HepG2 (cell line): Measurements from ENCODE around the gene CD300LF. TPM values are rescaled to one million over a fixed set of nuclear protein-coding genes. Genes with fewer than 3 reads are reported as not detected.

Experiments used
- E2F2 ChIP-seq: sonication (generic); formaldehyde crosslinking; IDR thresholded peaks from 2 replicates; pipeline ENCODE4 v1.4.0; 2020; ENCODE audit warnings: missing genetic modification reagents, borderline replicate concordance
- HES4 ChIP-seq: sonication (generic); formaldehyde crosslinking; IDR thresholded peaks from 2 replicates; pipeline ENCODE4 v1.9.0; 2021; ENCODE audit warnings: mild to moderate bottlenecking, missing genetic modification reagents, borderline replicate concordance
- HOXD1 ChIP-seq: sonication (generic); formaldehyde crosslinking; IDR thresholded peaks from 2 replicates; pipeline ENCODE4 v1.5.0; 2020; ENCODE audit warnings: missing genetic modification reagents
- JUN ChIP-seq: sonication (generic); formaldehyde crosslinking; IDR thresholded peaks from 2 replicates; pipeline ENCODE4 v1.4.0; 2020; ENCODE audit warnings: mild to moderate bottlenecking, missing genetic modification reagents
- KDM3A ChIP-seq: IDR thresholded peaks from 2 replicates; pipeline ENCODE4 v1.6.1; 2018; ENCODE audit warnings: low read depth, missing compliant biosample characterization
- NCOA2 ChIP-seq: sonication (generic); formaldehyde crosslinking; IDR thresholded peaks from 2 replicates; pipeline ENCODE4 v1.8.0; 2022; ENCODE audit warnings: inconsistent platforms
- NPAS2 ChIP-seq: sonication (generic); formaldehyde crosslinking; IDR thresholded peaks from 2 replicates; pipeline ENCODE4 v1.8.0; 2022; ENCODE audit warnings: mild to moderate bottlenecking, missing genetic modification reagents, borderline replicate concordance
- NR2C2 ChIP-seq: sonication (generic); formaldehyde crosslinking; IDR thresholded peaks from 2 replicates; pipeline ENCODE4 v1.4.0; 2020; ENCODE audit warnings: missing genetic modification reagents, mild to moderate bottlenecking, moderate library complexity, borderline replicate concordance
- PCBP2 ChIP-seq: fragments of 200-400 bp; formaldehyde crosslinking; optimal IDR thresholded peaks from 2 replicates; pipeline ENCODE3; 2018; ENCODE audit warnings: low read length, low read depth; ENCODE audit not compliant: poor library complexity, severe bottlenecking
- RFX3 ChIP-seq: IDR thresholded peaks from 2 replicates; pipeline ENCODE4 v1.6.1; 2016; ENCODE audit warnings: missing biosample characterization, missing genetic modification reagents
- RFX5 ChIP-seq: IDR thresholded peaks from 2 replicates; pipeline ENCODE4 v1.6.1; 2011; ENCODE audit warnings: low read depth, low read length, improper control_type of control experiment
- SKI ChIP-seq: fragments of 450-650 bp; IDR thresholded peaks from one replicate; pipeline ENCODE4 v1.6.1; 2018; ENCODE audit warnings: mild to moderate bottlenecking; ENCODE audit not compliant: partially characterized antibody
- SMYD3 ChIP-seq: sonication (generic); formaldehyde crosslinking; IDR thresholded peaks from 2 replicates; pipeline ENCODE4 v1.8.1; 2023; ENCODE audit warnings: mild to moderate bottlenecking, missing genetic modification reagents
- SOX5 ChIP-seq: IDR thresholded peaks from 2 replicates; pipeline ENCODE4 v1.6.1; 2016; ENCODE audit warnings: borderline replicate concordance
- TBP ChIP-seq: sonication (generic); formaldehyde crosslinking; IDR thresholded peaks from 2 replicates; pipeline ENCODE4 v1.5.0; 2020; ENCODE audit warnings: missing genetic modification reagents
- U2AF2 ChIP-seq: fragments of 200-400 bp; formaldehyde crosslinking; IDR thresholded peaks from 2 replicates; pipeline ENCODE4 v1.6.1; 2017; ENCODE audit warnings: low read depth, mild to moderate bottlenecking, low read length
- XRCC5 ChIP-seq: fragments of 200-400 bp; formaldehyde crosslinking; optimal IDR thresholded peaks from 2 replicates; pipeline ENCODE3; 2017; ENCODE audit warnings: mild to moderate bottlenecking, low read length
- ZBTB44 ChIP-seq: sonication (generic); formaldehyde crosslinking; IDR thresholded peaks from 2 replicates; pipeline ENCODE4 v1.4.0; 2020; ENCODE audit warnings: missing genetic modification reagents
- ZNF282 ChIP-seq: fragments of 450-650 bp; IDR thresholded peaks from 2 replicates; pipeline ENCODE4 v1.6.1; 2018; ENCODE audit not compliant: partially characterized antibody
- ZNF558 ChIP-seq: sonication (generic); formaldehyde crosslinking; IDR thresholded peaks from 2 replicates; pipeline ENCODE4 v1.9.0; 2022; ENCODE audit warnings: mild to moderate bottlenecking, missing genetic modification reagents, borderline replicate concordance
- ZNF569 ChIP-seq: sonication (generic); formaldehyde crosslinking; IDR thresholded peaks from 2 replicates; pipeline ENCODE4 v1.5.0; 2020; ENCODE audit warnings: mild to moderate bottlenecking, missing genetic modification reagents, moderate library complexity, borderline replicate concordance
- ZNF570 ChIP-seq: sonication (generic); formaldehyde crosslinking; IDR thresholded peaks from 2 replicates; pipeline ENCODE4 v1.4.0; 2020; ENCODE audit warnings: mild to moderate bottlenecking, missing genetic modification reagents, borderline replicate concordance
- polyA plus RNA-seq, 8 experiments: library from polyadenylated mRNA; depleted of rRNA in 3 of 8; stranded (reverse) in 7 of 8; unstranded in 1 of 8; fragments of >200 nt; fragmentation: Illumina TruSeq in 4 of 8; extraction: Trizol in 4 of 8; gene quantifications; 2 replicates each; pipeline versions ENCODE4 v1.2.1 to v1.2.3, GENCODE V29; 2011 to 2016; ENCODE audit warnings: low read depth in 4 of 8, missing spikeins in 1 of 8, mixed read lengths in 1 of 8; ENCODE audit not compliant: insufficient read depth in 1 of 8
- total RNA-seq, 5 experiments: library from RNA; depleted of rRNA; stranded (reverse); fragments of >200 nt; fragmentation: Illumina TruSeq; extraction: Trizol; gene quantifications; 2 replicates each; pipeline ENCODE4 v1.2.3, GENCODE V29; 2016; ENCODE audit warnings: low read depth in 1 of 5
- TF ChIP-seq, protein P1 (sequence below), 2 experiments: sonication (generic) in 1 of 2; formaldehyde crosslinking in 1 of 2; IDR thresholded peaks; 2 replicates each; pipeline versions ENCODE4 v1.5.1 to v1.6.1; 2011 to 2020; ENCODE audit warnings: borderline replicate concordance in 1 of 2, low read depth in 1 of 2, low read length in 1 of 2, mild to moderate bottlenecking in 1 of 2, missing genetic modification reagents in 1 of 2, moderate library complexity in 1 of 2
- TF ChIP-seq, protein P2 (sequence below): sonication (generic); formaldehyde crosslinking; IDR thresholded peaks from 2 replicates; pipeline ENCODE4 v1.4.0; 2020; ENCODE audit warnings: mild to moderate bottlenecking, missing genetic modification reagents

CD300LF gene
- total and polyA plus RNA-seq, 2 of the 13 experiments (the other 11 are each of a cell fraction or from before 2014, with no cell fraction given) = not detected

- TF ChIP-seq HES4 (CRISPR knock-in tag) (no peak), KDM3A (CRISPR knock-in tag) (no peak), SOX5 (CRISPR knock-in tag) (no peak), NPAS2 (CRISPR knock-in tag) (no peak), JUN (CRISPR knock-in tag) (no peak), XRCC5 (peak; percentile 44), ZBTB44 (CRISPR knock-in tag) (no peak), U2AF2 (no peak), ZNF558 (CRISPR knock-in tag) (no peak), NR2C2 (CRISPR knock-in tag) (no peak), RFX5 (no peak), ZNF569 (CRISPR knock-in tag) (no peak), ZNF282 (no peak), E2F2 (CRISPR knock-in tag) (no peak), SKI (no peak), TBP (CRISPR knock-in tag) (no peak), NCOA2 (CRISPR knock-in tag) (no peak), ZNF570 (no peak), PCBP2 (no peak), HOXD1 (CRISPR knock-in tag) (no peak), RFX3 (CRISPR knock-in tag) (no peak), SMYD3 (CRISPR knock-in tag) (no peak)
- TF ChIP-seq, protein P1, sequence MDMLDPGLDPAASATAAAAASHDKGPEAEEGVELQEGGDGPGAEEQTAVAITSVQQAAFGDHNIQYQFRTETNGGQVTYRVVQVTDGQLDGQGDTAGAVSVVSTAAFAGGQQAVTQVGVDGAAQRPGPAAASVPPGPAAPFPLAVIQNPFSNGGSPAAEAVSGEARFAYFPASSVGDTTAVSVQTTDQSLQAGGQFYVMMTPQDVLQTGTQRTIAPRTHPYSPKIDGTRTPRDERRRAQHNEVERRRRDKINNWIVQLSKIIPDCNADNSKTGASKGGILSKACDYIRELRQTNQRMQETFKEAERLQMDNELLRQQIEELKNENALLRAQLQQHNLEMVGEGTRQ (IDR thresholded peaks at IDR 0.05; ENCODE audit: low read depth, low read length) = no peak
- TF ChIP-seq, protein P1 (CRISPR knock-in tag; IDR thresholded peaks at IDR 0.05; ENCODE audit: borderline replicate concordance) = no peak
- TF ChIP-seq, protein P2, sequence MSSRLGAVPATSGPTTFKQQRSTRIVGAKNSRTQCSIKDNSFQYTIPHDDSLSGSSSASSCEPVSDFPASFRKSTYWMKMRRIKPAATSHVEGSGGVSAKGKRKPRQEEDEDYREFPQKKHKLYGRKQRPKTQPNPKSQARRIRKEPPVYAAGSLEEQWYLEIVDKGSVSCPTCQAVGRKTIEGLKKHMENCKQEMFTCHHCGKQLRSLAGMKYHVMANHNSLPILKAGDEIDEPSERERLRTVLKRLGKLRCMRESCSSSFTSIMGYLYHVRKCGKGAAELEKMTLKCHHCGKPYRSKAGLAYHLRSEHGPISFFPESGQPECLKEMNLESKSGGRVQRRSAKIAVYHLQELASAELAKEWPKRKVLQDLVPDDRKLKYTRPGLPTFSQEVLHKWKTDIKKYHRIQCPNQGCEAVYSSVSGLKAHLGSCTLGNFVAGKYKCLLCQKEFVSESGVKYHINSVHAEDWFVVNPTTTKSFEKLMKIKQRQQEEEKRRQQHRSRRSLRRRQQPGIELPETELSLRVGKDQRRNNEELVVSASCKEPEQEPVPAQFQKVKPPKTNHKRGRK (CRISPR knock-in tag) = no peak
Observed at GRCh38 chr17:74757931-74758847, 45.5 kb upstream of the CD300LF start (continued).
